ENCODE data around the gene COPRS. TPM values are rescaled to one million over a fixed set of nuclear protein-coding genes. Genes with fewer than 3 reads are reported as not detected.

The COPRS gene
- total and polyA plus RNA-seq, 2 of the 13 experiments (the other 11 are each of a cell fraction or from before 2014, with no cell fraction given), result 22.7 to 93.8 TPM

GRCh38 chr17:31878703-31879073, 19.6 kb upstream of the COPRS start:
- intact Hi-C loops (cut with micrococcal nuclease; ENCODE audit: unreplicated experiment), result no loop called here
- Histone ChIP-seq H3K4me1 (ENCODE audit: insufficient read depth, low read length) (no peaks in the 10 kb centered on the region), H4K20me1 (ENCODE audit: insufficient read depth, low read length) (no peaks in the 10 kb centered on the region), H3K9me3 (ENCODE audit: low read length) (no peaks in the 10 kb centered on the region), H3K79me2 (ENCODE audit: insufficient read depth, low read length) (no peaks in the 10 kb centered on the region), H3K9ac (ENCODE audit: insufficient read depth, low read depth, low read length) (no peak overlapping the region), H3K27me3 (ENCODE audit: control insufficient read depth in 1 of 2, insufficient read depth in 2 of 2, low read length in 2 of 2) (no peaks in the 10 kb centered on the region), H3K4me2 (ENCODE audit: low read depth, low read length) (no peak overlapping the region), H2AFZ (ENCODE audit: low read length) (no peak overlapping the region), H3K4me3 (replicated peaks in 1 of 3; ENCODE audit: insufficient read depth in 1 of 3, low read depth in 2 of 3, low read length in 3 of 3) (no peak overlapping the region), H3K27ac (ENCODE audit: extremely low read length, insufficient read depth, low read length) (no peak overlapping the region), H3K36me3 (replicated peaks in 1 of 2; ENCODE audit: control insufficient read depth in 1 of 2, insufficient read depth in 2 of 2, low read length in 2 of 2) (peaks cover 11 to 72% of the 10 kb centered on the region in 2 experiments)
- ATAC-seq, result no peak
- in situ Hi-C loops (cut with HindIII; ENCODE audit: extremely low pct_ligation_motif_present, low pct_unique_long_range_greater_than_20kb), result no loop called here
- ChIA-PET POLR2A (no interaction called here), CTCF (ENCODE audit: low intra/inter-chr PET ratio, low total read pairs) (no interaction called here)
- BruUV-seq (replicated peaks), result no TSS peak
- FAIRE-seq, result no peak
- TF ChIP-seq U2AF1 (optimal IDR thresholded peaks at IDR 0.05; ENCODE audit: low read depth, low read length) (no peak), CREM (IDR thresholded peaks at IDR 0.05) (no peak), CREM (CRISPR knock-in tag; IDR thresholded peaks at IDR 0.05) (no peak), PATZ1 (CRISPR knock-in tag; IDR thresholded peaks at IDR 0.05) (no peak)
- no peak for DNase-seq (ENCODE audit: low spot score)

- CTCF ChIA-PET (ENCODE audit: low intra/inter-chr PET ratio, low total read pairs), result no interaction called here
- H3K9ac ChIP-seq (ENCODE audit: insufficient read depth, low read depth, low read length), result no peak overlapping the region
- H3K9me3 ChIP-seq (ENCODE audit: low read length), result no peaks in the 10 kb centered on the region
- H3K36me3 ChIP-seq (replicated peaks in 1 of 2; ENCODE audit: control insufficient read depth in 1 of 2, insufficient read depth in 2 of 2, low read length in 2 of 2), result peaks cover 14 to 74% of the 10 kb centered on the region in 2 experiments
- no peak for FAIRE-seq
- 96% methylated on average over 9 of the region's 9 CpGs for WGBS (ENCODE audit: low lambda C conversion rate)
- no peak overlapping the region for H2AFZ ChIP-seq (ENCODE audit: low read length)
- H3K4me2 ChIP-seq (ENCODE audit: low read depth, low read length), result no peak overlapping the region
- H4K20me1 ChIP-seq (ENCODE audit: insufficient read depth, low read length), result no peaks in the 10 kb centered on the region
- BruUV-seq (replicated peaks), result TSS peak; percentile 29
- H3K4me3 ChIP-seq (replicated peaks in 1 of 3; ENCODE audit: insufficient read depth in 1 of 3, low read depth in 2 of 3, low read length in 3 of 3), result no peak overlapping the region
- H3K4me1 ChIP-seq (ENCODE audit: insufficient read depth, low read length), result no peaks in the 10 kb centered on the region
- DNase-seq (ENCODE audit: low spot score), result no peak
- no peaks in the 10 kb centered on the region for H3K27me3 ChIP-seq (ENCODE audit: control insufficient read depth in 1 of 2, insufficient read depth in 2 of 2, low read length in 2 of 2)
- no peaks in the 10 kb centered on the region for H3K79me2 ChIP-seq (ENCODE audit: insufficient read depth, low read length)
- H3K27ac ChIP-seq (ENCODE audit: extremely low read length, insufficient read depth, low read length), result no peak overlapping the region
- POLR2A ChIA-PET, result no interaction called here
- in situ Hi-C loops (cut with HindIII; ENCODE audit: extremely low pct_ligation_motif_present, low pct_unique_long_range_greater_than_20kb) (no loop called here), intact Hi-C loops (cut with micrococcal nuclease; ENCODE audit: unreplicated experiment) (no loop called here)
- no peak for ATAC-seq
- TF ChIP-seq MTF2 (CRISPR knock-in tag; IDR thresholded peaks at IDR 0.05; ENCODE audit: borderline replicate concordance), result no peak
- TF ChIP-seq MED1 (CRISPR knock-in tag; IDR thresholded peaks at IDR 0.05), result no peak
- no peak for TF ChIP-seq HDAC6 (IDR thresholded peaks at IDR 0.05; ENCODE audit: low read depth, low read length)
- no peak for TF ChIP-seq ZBTB10 (CRISPR knock-in tag; IDR thresholded peaks at IDR 0.05; ENCODE audit: borderline replicate concordance)
- no peak for TF ChIP-seq CENPT (CRISPR knock-in tag; IDR thresholded peaks at IDR 0.05; ENCODE audit: low read depth)
- no peak for TF ChIP-seq GZF1 (CRISPR knock-in tag; IDR thresholded peaks at IDR 0.05)
- no peak for TF ChIP-seq MLX (CRISPR knock-in tag; IDR thresholded peaks at IDR 0.05)
- TF ChIP-seq ATF5 (CRISPR knock-in tag; IDR thresholded peaks at IDR 0.05; ENCODE audit: low read depth), result no peak
Observed at GRCh38 chr17:31877911-31878702, 19.1 kb upstream of the COPRS start.

Measured in HepG2 (cell line).